CD4-positive, alpha-beta T cell treated with Interleukin-2 at 100 ng/mL for 4 hours (primary cell): ENCODE measurements around the gene ADAP2.
A peak's percentile ranks its signal among the peaks of the same experiment; 100 is the strongest.
"Not testable (repeated sequence)": the region's sequence is repeated elsewhere in the genome, so short reads cannot be mapped to it uniquely, and the experiment has no call there.

Source experiments
- DNase-seq: peaks from one replicate; pipeline ENCODE4 v3.0.0-alpha.2; 2020; ENCODE audit warnings: low spot score

Gene ADAP2

GRCh38 chr17:30969989-30970830 is 48.5 kb downstream of the ADAP2 start:
- no peak for DNase-seq

- peak; percentile 57 for DNase-seq
These were observed 49.3 kb downstream of the ADAP2 start, which contains the start of gene RNF135 for GRCh38 chr17:30970831-30971567. Gene RNF135 (plus strand): TSS chr17:30971039. CDS start chr17:30971074, 35 bp downstream.

GRCh38 chr17:30975042-30975820 is 53.5 kb downstream of the ADAP2 start:
- DNase-seq, result no peak

- DNase-seq, result not testable (repeated sequence)
These were observed 58.2 kb downstream of the ADAP2 start for GRCh38 chr17:30979919-30980318.

GRCh38 chr17:30981531-30982519 is 60.1 kb downstream of the ADAP2 start:
- no peak for DNase-seq

GRCh38 chr17:30982855-30983254 is 61.1 kb downstream of the ADAP2 start:
- no peak for DNase-seq

- no peak for DNase-seq
These were observed 68.7 kb downstream of the ADAP2 start for GRCh38 chr17:30990458-30990857.

- no peak for DNase-seq
These were observed 70.8 kb downstream of the ADAP2 start for GRCh38 chr17:30992551-30992950.

- DNase-seq, result no peak
These were observed 73.6 kb downstream of the ADAP2 start for GRCh38 chr17:30995347-30995746.

- no peak for DNase-seq
These were observed 74.7 kb downstream of the ADAP2 start for GRCh38 chr17:30996486-30996885.

GRCh38 chr17:30997270-30997669 is 75.5 kb downstream of the ADAP2 start:
- DNase-seq, result no peak

GRCh38 chr17:30997842-30998241 is 76.1 kb downstream of the ADAP2 start:
- no peak for DNase-seq

GRCh38 chr17:31002047-31002446 is 80.3 kb downstream of the ADAP2 start:
- no peak for DNase-seq

- DNase-seq, result no peak
These were observed 81.6 kb downstream of the ADAP2 start for GRCh38 chr17:31003225-31003866.

- no peak for DNase-seq
These were observed 82.4 kb downstream of the ADAP2 start for GRCh38 chr17:31004160-31004559.

- no peak for DNase-seq
These were observed 86.1 kb downstream of the ADAP2 start for GRCh38 chr17:31007695-31008373.

- DNase-seq, result peak; percentile 50
These were observed 86.8 kb downstream of the ADAP2 start for GRCh38 chr17:31008374-31009041.
